Cardiac septum (tissue), 1 donor: ENCODE data around the gene SRP54. TPM values are rescaled to one million over a fixed set of nuclear protein-coding genes. Genes with fewer than 3 reads are reported as not detected.

ENCODE experiments used
- total RNA-seq: library from RNA; stranded (reverse); fragmentation: NEBNext Ultra II Directional; extraction: Animal tissue kit (Norgen Biotek cat#: 25700); gene quantifications from one replicate; pipeline ENCODE4 v1.2.1, GENCODE V29; 2021
- donor health status: DM: no; HTN: no; CAD: no.

SRP54 gene
- total RNA-seq, 1 donor from 2014 or later, result 33.9 TPM

Other genes with a start within 250 kb of the SRP54 start
- gene BAZ1A, start 107.6 kb upstream of the SRP54 start, total RNA-seq, result 8.4 TPM
- 156 TPM for gene FAM177A1, start 63.3 kb downstream of the SRP54 start, total RNA-seq
- 26.1 TPM for gene PPP2R3C, start 139.0 kb downstream of the SRP54 start, total RNA-seq
- gene PRORP, start 139.6 kb downstream of the SRP54 start, total RNA-seq, result 19.6 TPM